ENCODE results near the gene TTLL9. TPM values are rescaled to one million over a fixed set of nuclear protein-coding genes. Genes with fewer than 3 reads are reported as not detected.

The TTLL9 gene
- total RNA-seq, 1 donor from 2014 or later = 0.05 TPM

- Histone ChIP-seq H3K9me3 (replicated peaks) (no peaks in the 10 kb centered on the region), H3K27me3 (ENCODE audit: low read depth) (peaks cover 48% of the 10 kb centered on the region), H3K27ac (replicated peaks) (no peak overlapping the region), H3K4me1 (no peaks in the 10 kb centered on the region), H3K36me3 (no peaks in the 10 kb centered on the region), H3K4me3 (no peak overlapping the region)
- intact Hi-C loops (cut with micrococcal nuclease) = loop anchor here (10.0 kb wide), 1 partner anchor 102 kb away; no protein-coding TSS in a partner anchor
- DNase-seq = no peak
- no peak for TF ChIP-seq CTCF (IDR thresholded peaks at IDR 0.05; ENCODE audit: borderline replicate concordance)
Measured at GRCh38 chr20:31956556-31957526, 86.4 kb downstream of the TTLL9 start.

GRCh38 chr20:31962761-31963160, 92.3 kb downstream of the TTLL9 start:
- Histone ChIP-seq H3K4me1 (peaks cover 1% of the 10 kb centered on the region), H3K36me3 (no peaks in the 10 kb centered on the region), H3K27me3 (ENCODE audit: low read depth) (peaks cover 67% of the 10 kb centered on the region), H3K4me3 (no peak overlapping the region), H3K27ac (replicated peaks) (no peak overlapping the region), H3K9me3 (replicated peaks) (no peaks in the 10 kb centered on the region)
- TF ChIP-seq CTCF (IDR thresholded peaks at IDR 0.05; ENCODE audit: borderline replicate concordance) = no peak
- DNase-seq = no peak
- intact Hi-C loops (cut with micrococcal nuclease) = no loop called here

GRCh38 chr20:31963889-31964288, 93.5 kb downstream of the TTLL9 start:
- Histone ChIP-seq H3K36me3 (no peaks in the 10 kb centered on the region), H3K4me3 (no peak overlapping the region), H3K27me3 (ENCODE audit: low read depth) (peaks cover 73% of the 10 kb centered on the region), H3K4me1 (peaks cover 4% of the 10 kb centered on the region), H3K27ac (replicated peaks) (no peak overlapping the region), H3K9me3 (replicated peaks) (no peaks in the 10 kb centered on the region)
- DNase-seq = no peak
- no peak for TF ChIP-seq CTCF (IDR thresholded peaks at IDR 0.05; ENCODE audit: borderline replicate concordance)
- intact Hi-C loops (cut with micrococcal nuclease) = no loop called here

GRCh38 chr20:31966991-31967655, 96.7 kb downstream of the TTLL9 start:
- Histone ChIP-seq H3K4me3 (no peak overlapping the region), H3K27ac (replicated peaks) (no peak overlapping the region), H3K4me1 (peaks cover 4% of the 10 kb centered on the region), H3K36me3 (no peaks in the 10 kb centered on the region), H3K9me3 (replicated peaks) (no peaks in the 10 kb centered on the region), H3K27me3 (ENCODE audit: low read depth) (peaks cover 89% of the 10 kb centered on the region)
- no peak for DNase-seq
- TF ChIP-seq CTCF (IDR thresholded peaks at IDR 0.05; ENCODE audit: borderline replicate concordance) = no peak
- intact Hi-C loops (cut with micrococcal nuclease) = no loop called here

GRCh38 chr20:31967830-31968249, 97.4 kb downstream of the TTLL9 start, which contains the start of gene XKR7:
TSS of gene XKR7 (plus strand) at chr20:31968151. CDS start at chr20:31968176, 25 bp downstream.
- Histone ChIP-seq H3K4me1 (peaks cover 4% of the 10 kb centered on the region), H3K9me3 (replicated peaks) (no peaks in the 10 kb centered on the region), H3K27ac (replicated peaks) (no peak within 1 kb of the TSS), H3K36me3 (no peaks in the 10 kb centered on the region), H3K4me3 (peak within 1 kb of the TSS; percentile 30), H3K27me3 (ENCODE audit: low read depth) (peaks cover 83% of the 10 kb centered on the region)
- TF ChIP-seq CTCF (IDR thresholded peaks at IDR 0.05; ENCODE audit: borderline replicate concordance) = no peak
- intact Hi-C loops (cut with micrococcal nuclease) = no loop called here
- no peak for DNase-seq

Data from left ventricle myocardium inferior (tissue), 1 donor.